Kidney (tissue), 14 donors: ENCODE results near the gene IL10RB. TPM values are rescaled to one million over a fixed set of nuclear protein-coding genes. Genes with fewer than 3 reads are reported as not detected.
A peak's percentile ranks its signal among the peaks of the same experiment; 100 is the strongest.

Experiments used
- DNase-seq, 5 donors: peaks; one replicate each; pipeline ENCODE4 v3.0.0-alpha.2; 2013 to 2020
- FAIRE-seq: peaks from 2 replicates; lab custom pipeline; 2012; peaks lifted over from hg19 to GRCh38; lab: Jason Lieb, UNC
- H3K27ac ChIP-seq, 2 donors: one replicate each; pipeline ENCODE4 v1.7.0; 2013; ENCODE audit warnings: low read depth in 2 of 2, low read length in 2 of 2, inconsistent platforms in 1 of 2
- H3K27me3 ChIP-seq: one replicate; pipeline ENCODE4 v1.7.1; 2013; ENCODE audit warnings: low read length, inconsistent platforms; ENCODE audit not compliant: control insufficient read depth, insufficient read depth
- H3K36me3 ChIP-seq, 3 donors: one replicate each; pipeline versions ENCODE4 v1.7.0 to v1.7.1; 2013; ENCODE audit warnings: low read length in 3 of 3, control low read depth in 1 of 3, inconsistent platforms in 1 of 3; ENCODE audit not compliant: insufficient read depth in 3 of 3, control insufficient read depth in 2 of 3
- H3K4me1 ChIP-seq, 3 donors: one replicate each; pipeline versions ENCODE4 v1.7.0 to v1.7.1; 2013; ENCODE audit warnings: low read length in 3 of 3, inconsistent platforms in 1 of 3, low read depth in 1 of 3; ENCODE audit not compliant: control insufficient read depth in 2 of 3, insufficient read depth in 2 of 3
- H3K4me3 ChIP-seq, 3 donors: one replicate each; pipeline versions ENCODE4 v1.7.0 to v1.8.1; 2013; ENCODE audit warnings: low read length in 3 of 3, control low read depth in 1 of 3, inconsistent platforms in 1 of 3
- H3K9ac ChIP-seq, 3 donors: one replicate each; pipeline versions ENCODE4 v1.7.0 to v1.7.1; 2013; ENCODE audit warnings: low read length in 3 of 3, control low read depth in 1 of 3, inconsistent platforms in 1 of 3
- H3K9me3 ChIP-seq, 3 donors: one replicate each; pipeline versions ENCODE4 v1.7.0 to v1.7.1; 2013; ENCODE audit warnings: low read length in 3 of 3, control low read depth in 1 of 3, inconsistent platforms in 1 of 3; ENCODE audit not compliant: control insufficient read depth in 2 of 3, insufficient read depth in 1 of 3
- intact Hi-C: fragments of 100-400 bp; cut with DNase I; formaldehyde crosslinking; loops from one replicate; pipeline ENCODE4 v1.11.1; 2022
- polyA plus RNA-seq: library from polyadenylated mRNA; stranded (reverse); fragments of 350-450 nt; fragmentation: Illumina TruSeq; extraction: RNeasy Lipid Tissue Mini Kit (QIAGEN cat#74804); gene quantifications from one replicate; pipeline ENCODE4 v1.2.3, GENCODE V29; 2014; ENCODE audit warnings: low read depth, low replicate concordance; ENCODE audit not compliant: insufficient read depth
- total RNA-seq: library from RNA; stranded (reverse); fragmentation: NEBNext Ultra II Directional; extraction: Animal tissue kit (Norgen Biotek cat#: 25700); gene quantifications from one replicate; pipeline ENCODE4 v1.2.1, GENCODE V29; 2021
- TF ChIP-seq, protein P1 (sequence below): IDR thresholded peaks from 3 replicates; pipeline ENCODE4 v1.5.1; 2012; ENCODE audit warnings: mild to moderate bottlenecking, moderate library complexity, borderline replicate concordance; ENCODE audit not compliant: insufficient read depth; ENCODE audit errors: extremely low read depth
- donor health status: control.
- donor health status: control.
- donor health status: control.
- donor health status: control.
- donor health status: control.
- donor health status: DM: yes; HTN: yes; CAD: no.
- donor health status: Normal renal cell carcinoma (clear cell type).

IL10RB gene
- total and polyA plus RNA-seq, 2 donors from 2014 or later = 21.5 to 27.3 TPM

DNA sequence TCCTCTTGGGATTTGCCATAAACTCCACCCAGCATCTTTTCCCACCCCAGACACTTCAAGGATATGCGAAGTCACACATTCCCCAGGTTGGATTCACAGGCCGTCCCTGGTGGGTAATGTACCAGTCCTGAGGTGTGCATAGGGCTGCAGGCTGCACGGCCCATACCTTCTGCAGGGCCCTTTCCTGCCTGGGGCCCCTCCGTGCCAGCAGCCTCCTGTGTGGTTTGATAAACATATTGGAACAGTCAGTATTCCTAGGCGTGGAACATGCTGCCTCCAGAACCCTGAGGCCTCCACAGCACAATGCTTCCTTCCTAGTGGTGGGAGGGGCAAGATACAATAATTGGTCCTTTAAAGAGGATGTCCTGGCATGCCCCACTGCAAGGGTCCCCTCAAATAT is 26.6 kb downstream of the IL10RB start:
- TF ChIP-seq, protein P1, sequence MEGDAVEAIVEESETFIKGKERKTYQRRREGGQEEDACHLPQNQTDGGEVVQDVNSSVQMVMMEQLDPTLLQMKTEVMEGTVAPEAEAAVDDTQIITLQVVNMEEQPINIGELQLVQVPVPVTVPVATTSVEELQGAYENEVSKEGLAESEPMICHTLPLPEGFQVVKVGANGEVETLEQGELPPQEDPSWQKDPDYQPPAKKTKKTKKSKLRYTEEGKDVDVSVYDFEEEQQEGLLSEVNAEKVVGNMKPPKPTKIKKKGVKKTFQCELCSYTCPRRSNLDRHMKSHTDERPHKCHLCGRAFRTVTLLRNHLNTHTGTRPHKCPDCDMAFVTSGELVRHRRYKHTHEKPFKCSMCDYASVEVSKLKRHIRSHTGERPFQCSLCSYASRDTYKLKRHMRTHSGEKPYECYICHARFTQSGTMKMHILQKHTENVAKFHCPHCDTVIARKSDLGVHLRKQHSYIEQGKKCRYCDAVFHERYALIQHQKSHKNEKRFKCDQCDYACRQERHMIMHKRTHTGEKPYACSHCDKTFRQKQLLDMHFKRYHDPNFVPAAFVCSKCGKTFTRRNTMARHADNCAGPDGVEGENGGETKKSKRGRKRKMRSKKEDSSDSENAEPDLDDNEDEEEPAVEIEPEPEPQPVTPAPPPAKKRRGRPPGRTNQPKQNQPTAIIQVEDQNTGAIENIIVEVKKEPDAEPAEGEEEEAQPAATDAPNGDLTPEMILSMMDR = no peak
- H3K36me3 ChIP-seq = peaks cover 0 to 17% (median 10%) of the 10 kb centered on the region in 3 donors
- H3K9ac ChIP-seq = no peak overlapping the region
- H3K9me3 ChIP-seq = no peaks in the 10 kb centered on the region
- H3K27me3 ChIP-seq = no peaks in the 10 kb centered on the region
- DNase-seq = no peak
- H3K27ac ChIP-seq = no peak overlapping the region
- peaks cover 0 to 5% (median 0%) of the 10 kb centered on the region in 3 donors for H3K4me1 ChIP-seq
- no peak overlapping the region for H3K4me3 ChIP-seq
- intact Hi-C loops = no loop called here
- FAIRE-seq = no peak

DNA sequence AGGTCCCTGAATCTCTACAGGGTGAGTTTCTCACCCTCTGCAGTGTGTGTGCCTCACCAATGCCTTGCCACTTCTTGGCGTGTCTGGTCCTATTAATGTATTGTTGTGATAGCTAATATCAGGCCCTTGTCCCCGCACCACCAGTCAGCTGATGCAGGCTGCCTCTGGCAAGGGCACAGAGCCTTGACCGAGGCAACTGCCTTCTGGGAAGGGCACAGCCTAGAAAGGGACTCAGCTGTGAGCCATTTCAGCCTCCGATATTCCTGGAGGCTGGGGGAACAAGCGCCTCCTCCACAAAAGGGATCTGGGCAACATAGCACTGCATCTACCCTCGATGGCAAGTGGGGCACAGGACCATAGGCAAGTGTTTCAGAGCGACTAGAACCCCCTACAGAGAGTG is 27.0 kb downstream of the IL10RB start:
- DNase-seq = no peak
- H3K36me3 ChIP-seq = peaks cover 0 to 17% (median 10%) of the 10 kb centered on the region in 3 donors
- H3K27ac ChIP-seq = no peak overlapping the region
- intact Hi-C loops = no loop called here
- H3K9ac ChIP-seq = no peak overlapping the region
- H3K27me3 ChIP-seq = no peaks in the 10 kb centered on the region
- TF ChIP-seq, protein P1 = no peak
- H3K4me1 ChIP-seq = peaks cover 0 to 5% (median 0%) of the 10 kb centered on the region in 3 donors
- H3K9me3 ChIP-seq = no peaks in the 10 kb centered on the region
- no peak overlapping the region for H3K4me3 ChIP-seq
- FAIRE-seq = no peak

DNA sequence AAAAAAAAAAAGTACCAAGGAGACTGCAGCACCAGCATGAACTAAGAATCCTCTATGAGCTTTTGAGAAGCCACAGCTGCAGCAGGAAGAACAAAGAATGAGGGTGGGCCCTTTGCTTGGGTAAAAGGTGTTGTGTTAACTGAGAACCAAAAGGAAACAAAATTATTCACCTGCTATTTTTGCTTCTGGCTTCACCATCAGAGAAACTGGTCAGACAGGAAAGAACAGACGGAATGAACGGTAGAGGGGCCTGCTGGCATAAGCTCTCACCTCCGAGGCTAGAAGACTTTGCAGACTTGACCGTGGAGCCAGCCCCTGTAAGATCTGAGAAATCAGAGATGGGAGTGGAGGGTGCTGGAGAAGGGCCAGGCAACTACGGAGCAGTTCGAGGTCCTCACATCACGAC is 27.6 kb downstream of the IL10RB start:
- H3K4me1 ChIP-seq = peaks cover 0 to 5% (median 0%) of the 10 kb centered on the region in 3 donors
- H3K27ac ChIP-seq = no peak overlapping the region
- H3K4me3 ChIP-seq = no peak overlapping the region
- no peak for FAIRE-seq
- DNase-seq = peak in 2 of 5 donors; percentile 31 to 41
- intact Hi-C loops = no loop called here
- TF ChIP-seq, protein P1 = no peak
- peaks cover 0 to 17% (median 10%) of the 10 kb centered on the region in 3 donors for H3K36me3 ChIP-seq
- H3K9ac ChIP-seq = no peak overlapping the region
- H3K9me3 ChIP-seq = no peaks in the 10 kb centered on the region
- H3K27me3 ChIP-seq = no peaks in the 10 kb centered on the region

DNA sequence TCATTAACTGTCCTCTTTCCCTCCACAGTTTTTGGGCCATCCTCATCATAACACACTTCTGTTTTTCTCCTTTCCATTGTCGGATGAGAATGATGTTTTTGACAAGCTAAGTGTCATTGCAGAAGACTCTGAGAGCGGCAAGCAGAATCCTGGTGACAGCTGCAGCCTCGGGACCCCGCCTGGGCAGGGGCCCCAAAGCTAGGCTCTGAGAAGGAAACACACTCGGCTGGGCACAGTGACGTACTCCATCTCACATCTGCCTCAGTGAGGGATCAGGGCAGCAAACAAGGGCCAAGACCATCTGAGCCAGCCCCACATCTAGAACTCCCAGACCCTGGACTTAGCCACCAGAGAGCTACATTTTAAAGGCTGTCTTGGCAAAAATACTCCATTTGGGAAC is 30.0 kb downstream of the IL10RB start:
- peaks cover under 1 to 9% (median 2%) of the 10 kb centered on the region in 3 donors for H3K4me1 ChIP-seq
- DNase-seq (no peak), FAIRE-seq (no peak)
- TF ChIP-seq, protein P1 = no peak
- H3K9ac ChIP-seq = no peak overlapping the region
- H3K27me3 ChIP-seq = no peaks in the 10 kb centered on the region
- H3K27ac ChIP-seq = no peak overlapping the region
- no peaks in the 10 kb centered on the region for H3K9me3 ChIP-seq
- peaks cover 0 to 9% (median 7%) of the 10 kb centered on the region in 3 donors for H3K36me3 ChIP-seq
- intact Hi-C loops = no loop called here
- no peak overlapping the region for H3K4me3 ChIP-seq
